Fibroblast of lung (primary cell): ENCODE results near the gene GRN. TPM values are rescaled to one million over a fixed set of nuclear protein-coding genes. Genes with fewer than 3 reads are reported as not detected.

Experiments used
- DNase-seq, 2 donors: peaks; one replicate each; pipeline versions ENCODE4 v3.0.0 to v3.0.0-alpha.2; 2010; ENCODE audit warnings: low read depth in 2 of 2
- H2AFZ ChIP-seq: 2 replicates; pipeline ENCODE4 v1.5.1; 2012; ENCODE audit warnings: low read length, control low read depth, inconsistent platforms
- H3K27ac ChIP-seq: 2 replicates; pipeline ENCODE4 v1.5.1; 2011; ENCODE audit warnings: low read length, control low read depth; ENCODE audit not compliant: insufficient read depth
- H3K27me3 ChIP-seq: 2 replicates; pipeline ENCODE4 v1.5.1; 2011; ENCODE audit warnings: mild to moderate bottlenecking, low read length; ENCODE audit not compliant: control insufficient read depth, insufficient read depth
- H3K36me3 ChIP-seq: 2 replicates; pipeline ENCODE4 v1.5.1; 2011; ENCODE audit warnings: low read length; ENCODE audit not compliant: control insufficient read depth, insufficient read depth
- H3K4me1 ChIP-seq: 2 replicates; pipeline ENCODE4 v1.5.1; 2011; ENCODE audit warnings: low read length; ENCODE audit not compliant: control insufficient read depth, insufficient read depth; ENCODE audit errors: extremely low read depth
- H3K4me2 ChIP-seq: 2 replicates; pipeline ENCODE4 v1.5.1; 2011; ENCODE audit warnings: low read length, control low read depth; ENCODE audit not compliant: insufficient read depth; ENCODE audit errors: extremely low read depth
- H3K4me3 ChIP-seq, 4 experiments: fragments of 200-600 bp in 1 of 4; sonication (generic) in 1 of 4; replicated peaks in 1 of 4; 2 replicates each; pipeline ENCODE4 v1.5.1; 2011 to 2016; ENCODE audit warnings: low read length in 4 of 4, low read depth in 3 of 4, mild to moderate bottlenecking in 3 of 4, control low read depth in 2 of 4, inconsistent platforms in 1 of 4, mixed read lengths in 1 of 4; ENCODE audit not compliant: insufficient read depth in 1 of 4; ENCODE audit errors: control extremely low read depth in 1 of 4
- H3K79me2 ChIP-seq: 2 replicates; pipeline ENCODE4 v1.5.1; 2012; ENCODE audit warnings: mild to moderate bottlenecking, low read length, inconsistent platforms; ENCODE audit not compliant: control insufficient read depth, insufficient read depth
- H3K9ac ChIP-seq: 2 replicates; pipeline ENCODE4 v1.5.1; 2011; ENCODE audit warnings: mild to moderate bottlenecking, low read length, control low read depth; ENCODE audit not compliant: insufficient read depth
- H3K9me3 ChIP-seq: 2 replicates; pipeline ENCODE4 v1.5.1; 2012; ENCODE audit warnings: low read depth, low read length; ENCODE audit not compliant: control insufficient read depth, insufficient read depth
- H4K20me1 ChIP-seq: 2 replicates; pipeline ENCODE4 v1.5.1; 2011; ENCODE audit warnings: low read length; ENCODE audit not compliant: control insufficient read depth, insufficient read depth; ENCODE audit errors: extremely low read depth
- CTCF ChIP-seq, 2 donors: IDR thresholded peaks in 1 of 2; conservative IDR thresholded peaks in 1 of 2; 1 replicate in 1 of 2; 2 replicates in 1 of 2; pipeline ENCODE4 v1.5.1; 2011 to 2012; ENCODE audit warnings: low read length in 2 of 2, control low read depth in 1 of 2, inconsistent platforms in 1 of 2, low read depth in 1 of 2, mild to moderate bottlenecking in 1 of 2
- EZH2 ChIP-seq: IDR thresholded peaks from 2 replicates; pipeline ENCODE4 v1.5.1; 2012; ENCODE audit warnings: low read length, control low read depth, mild to moderate bottlenecking; ENCODE audit errors: missing control alignments
- polyA plus RNA-seq, 2 donors: library from polyadenylated mRNA; depleted of rRNA in 1 of 2; stranded (reverse) in 1 of 2; unstranded in 1 of 2; fragments of >200 nt; gene quantifications; 2 replicates each; pipeline ENCODE4 v1.2.1, GENCODE V29; 2011 to 2012; ENCODE audit warnings: missing spikeins in 1 of 2
- total RNA-seq: library from RNA; depleted of rRNA; stranded (reverse); fragments of >200 nt; gene quantifications from 2 replicates; pipeline ENCODE4 v1.2.1, GENCODE V29; 2014

The GRN gene
- total and polyA plus RNA-seq, 2 donors (not counting 1 experiment from before 2014, with no cell fraction given) = 146 to 315 TPM

- Histone ChIP-seq H4K20me1 (no peaks in the 10 kb centered on the region), H3K27me3 (no peaks in the 10 kb centered on the region), H3K4me1 (no peaks in the 10 kb centered on the region), H3K4me2 (no peak overlapping the region), H3K36me3 (no peaks in the 10 kb centered on the region), H2AFZ (no peak overlapping the region), H3K9me3 (no peaks in the 10 kb centered on the region), H3K9ac (no peak overlapping the region), H3K79me2 (no peaks in the 10 kb centered on the region), H3K4me3 (no peak overlapping the region), H3K27ac (no peak overlapping the region)
- DNase-seq = no peak
- TF ChIP-seq EZH2 (no peak), CTCF (conservative IDR thresholded peaks at IDR 0.05 in 1 of 2, IDR thresholded peaks at IDR 0.05 in 1 of 2; ENCODE audit: low read depth in 1 of 2, low read length in 2 of 2) (no peak)
Measured at GRCh38 chr17:44333371-44333770, 11.7 kb upstream of the GRN start.

- DNase-seq = no peak
Measured at GRCh38 chr17:44334315-44334714, 10.8 kb upstream of the GRN start.

GRCh38 chr17:44334727-44335126 lies 10.4 kb upstream of the GRN start:
- Histone ChIP-seq H3K4me3 (no peak overlapping the region), H3K4me1 (no peaks in the 10 kb centered on the region), H2AFZ (no peak overlapping the region), H3K36me3 (no peaks in the 10 kb centered on the region), H3K27ac (no peak overlapping the region), H3K9ac (no peak overlapping the region), H3K4me2 (no peak overlapping the region), H4K20me1 (no peaks in the 10 kb centered on the region), H3K27me3 (no peaks in the 10 kb centered on the region), H3K9me3 (no peaks in the 10 kb centered on the region), H3K79me2 (no peaks in the 10 kb centered on the region)
- no peak for DNase-seq
- TF ChIP-seq EZH2 (no peak), CTCF (conservative IDR thresholded peaks at IDR 0.05 in 1 of 2, IDR thresholded peaks at IDR 0.05 in 1 of 2; ENCODE audit: low read depth in 1 of 2, low read length in 2 of 2) (no peak)

More at GRCh38 chr17:44334315-44334714, 10.8 kb upstream of the GRN start:
- no peak for TF ChIP-seq CTCF (conservative IDR thresholded peaks at IDR 0.05 in 1 of 2, IDR thresholded peaks at IDR 0.05 in 1 of 2; ENCODE audit: low read depth in 1 of 2, low read length in 2 of 2)
- no peak for TF ChIP-seq EZH2
- H3K4me3 ChIP-seq = no peak overlapping the region
- H3K79me2 ChIP-seq = no peaks in the 10 kb centered on the region
- H3K36me3 ChIP-seq = no peaks in the 10 kb centered on the region
- no peaks in the 10 kb centered on the region for H3K27me3 ChIP-seq
- H3K9ac ChIP-seq = no peak overlapping the region
- H4K20me1 ChIP-seq = no peaks in the 10 kb centered on the region
- H3K27ac ChIP-seq = no peak overlapping the region
- no peak overlapping the region for H2AFZ ChIP-seq
- H3K4me2 ChIP-seq = no peak overlapping the region
- H3K9me3 ChIP-seq = no peaks in the 10 kb centered on the region
- H3K4me1 ChIP-seq = no peaks in the 10 kb centered on the region
